ENCODE data around the gene ARHGAP15.

DNA sequence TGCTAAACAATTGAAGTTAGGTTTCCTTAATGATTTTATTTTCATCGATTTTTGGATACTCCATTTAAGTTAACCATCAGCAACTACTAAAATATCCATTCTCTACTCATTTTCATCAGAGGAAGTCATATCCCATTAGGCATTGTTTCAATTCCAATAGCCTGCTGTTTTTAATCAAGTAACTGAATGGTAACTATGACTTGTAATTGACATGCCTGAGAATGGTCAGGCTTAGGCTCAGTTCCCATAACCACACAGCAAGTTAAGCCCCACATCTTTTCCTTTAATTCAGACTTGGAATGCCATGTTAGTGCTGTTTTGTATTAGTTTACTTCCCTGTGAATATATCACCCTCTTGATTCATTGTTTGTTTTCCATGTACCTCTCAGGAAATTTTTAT, 398.8 kb downstream of the ARHGAP15 start:
- TF ChIP-seq POLR2A (IDR thresholded peaks at IDR 0.05; ENCODE audit: low read length) (no peak), MAFK (IDR thresholded peaks at IDR 0.05; ENCODE audit: partially characterized antibody) (no peak), MYC (IDR thresholded peaks at IDR 0.05; ENCODE audit: borderline replicate concordance, low read length) (no peak), KDM5A (IDR thresholded peaks at IDR 0.05) (no peak), HOXA7 (CRISPR knock-in tag; IDR thresholded peaks at IDR 0.05) (no peak), NR3C1 (IDR thresholded peaks at IDR 0.05) (no peak), RNF2 (IDR thresholded peaks at IDR 0.05; ENCODE audit: borderline replicate concordance, low read depth) (no peak), MAZ (IDR thresholded peaks at IDR 0.05; ENCODE audit: borderline replicate concordance, low read depth, low read length) (no peak), BHLHE40 (IDR thresholded peaks at IDR 0.05; ENCODE audit: low read depth, low read length) (no peak)
- TF ChIP-seq, protein P1, sequence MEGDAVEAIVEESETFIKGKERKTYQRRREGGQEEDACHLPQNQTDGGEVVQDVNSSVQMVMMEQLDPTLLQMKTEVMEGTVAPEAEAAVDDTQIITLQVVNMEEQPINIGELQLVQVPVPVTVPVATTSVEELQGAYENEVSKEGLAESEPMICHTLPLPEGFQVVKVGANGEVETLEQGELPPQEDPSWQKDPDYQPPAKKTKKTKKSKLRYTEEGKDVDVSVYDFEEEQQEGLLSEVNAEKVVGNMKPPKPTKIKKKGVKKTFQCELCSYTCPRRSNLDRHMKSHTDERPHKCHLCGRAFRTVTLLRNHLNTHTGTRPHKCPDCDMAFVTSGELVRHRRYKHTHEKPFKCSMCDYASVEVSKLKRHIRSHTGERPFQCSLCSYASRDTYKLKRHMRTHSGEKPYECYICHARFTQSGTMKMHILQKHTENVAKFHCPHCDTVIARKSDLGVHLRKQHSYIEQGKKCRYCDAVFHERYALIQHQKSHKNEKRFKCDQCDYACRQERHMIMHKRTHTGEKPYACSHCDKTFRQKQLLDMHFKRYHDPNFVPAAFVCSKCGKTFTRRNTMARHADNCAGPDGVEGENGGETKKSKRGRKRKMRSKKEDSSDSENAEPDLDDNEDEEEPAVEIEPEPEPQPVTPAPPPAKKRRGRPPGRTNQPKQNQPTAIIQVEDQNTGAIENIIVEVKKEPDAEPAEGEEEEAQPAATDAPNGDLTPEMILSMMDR (IDR thresholded peaks at IDR 0.05), result no peak
- TF ChIP-seq, protein P2, sequence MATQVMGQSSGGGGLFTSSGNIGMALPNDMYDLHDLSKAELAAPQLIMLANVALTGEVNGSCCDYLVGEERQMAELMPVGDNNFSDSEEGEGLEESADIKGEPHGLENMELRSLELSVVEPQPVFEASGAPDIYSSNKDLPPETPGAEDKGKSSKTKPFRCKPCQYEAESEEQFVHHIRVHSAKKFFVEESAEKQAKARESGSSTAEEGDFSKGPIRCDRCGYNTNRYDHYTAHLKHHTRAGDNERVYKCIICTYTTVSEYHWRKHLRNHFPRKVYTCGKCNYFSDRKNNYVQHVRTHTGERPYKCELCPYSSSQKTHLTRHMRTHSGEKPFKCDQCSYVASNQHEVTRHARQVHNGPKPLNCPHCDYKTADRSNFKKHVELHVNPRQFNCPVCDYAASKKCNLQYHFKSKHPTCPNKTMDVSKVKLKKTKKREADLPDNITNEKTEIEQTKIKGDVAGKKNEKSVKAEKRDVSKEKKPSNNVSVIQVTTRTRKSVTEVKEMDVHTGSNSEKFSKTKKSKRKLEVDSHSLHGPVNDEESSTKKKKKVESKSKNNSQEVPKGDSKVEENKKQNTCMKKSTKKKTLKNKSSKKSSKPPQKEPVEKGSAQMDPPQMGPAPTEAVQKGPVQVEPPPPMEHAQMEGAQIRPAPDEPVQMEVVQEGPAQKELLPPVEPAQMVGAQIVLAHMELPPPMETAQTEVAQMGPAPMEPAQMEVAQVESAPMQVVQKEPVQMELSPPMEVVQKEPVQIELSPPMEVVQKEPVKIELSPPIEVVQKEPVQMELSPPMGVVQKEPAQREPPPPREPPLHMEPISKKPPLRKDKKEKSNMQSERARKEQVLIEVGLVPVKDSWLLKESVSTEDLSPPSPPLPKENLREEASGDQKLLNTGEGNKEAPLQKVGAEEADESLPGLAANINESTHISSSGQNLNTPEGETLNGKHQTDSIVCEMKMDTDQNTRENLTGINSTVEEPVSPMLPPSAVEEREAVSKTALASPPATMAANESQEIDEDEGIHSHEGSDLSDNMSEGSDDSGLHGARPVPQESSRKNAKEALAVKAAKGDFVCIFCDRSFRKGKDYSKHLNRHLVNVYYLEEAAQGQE (IDR thresholded peaks at IDR 0.05), result no peak
- TF ChIP-seq, protein P3, sequence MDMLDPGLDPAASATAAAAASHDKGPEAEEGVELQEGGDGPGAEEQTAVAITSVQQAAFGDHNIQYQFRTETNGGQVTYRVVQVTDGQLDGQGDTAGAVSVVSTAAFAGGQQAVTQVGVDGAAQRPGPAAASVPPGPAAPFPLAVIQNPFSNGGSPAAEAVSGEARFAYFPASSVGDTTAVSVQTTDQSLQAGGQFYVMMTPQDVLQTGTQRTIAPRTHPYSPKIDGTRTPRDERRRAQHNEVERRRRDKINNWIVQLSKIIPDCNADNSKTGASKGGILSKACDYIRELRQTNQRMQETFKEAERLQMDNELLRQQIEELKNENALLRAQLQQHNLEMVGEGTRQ (IDR thresholded peaks at IDR 0.05), result no peak
- TF ChIP-seq, protein P4, sequence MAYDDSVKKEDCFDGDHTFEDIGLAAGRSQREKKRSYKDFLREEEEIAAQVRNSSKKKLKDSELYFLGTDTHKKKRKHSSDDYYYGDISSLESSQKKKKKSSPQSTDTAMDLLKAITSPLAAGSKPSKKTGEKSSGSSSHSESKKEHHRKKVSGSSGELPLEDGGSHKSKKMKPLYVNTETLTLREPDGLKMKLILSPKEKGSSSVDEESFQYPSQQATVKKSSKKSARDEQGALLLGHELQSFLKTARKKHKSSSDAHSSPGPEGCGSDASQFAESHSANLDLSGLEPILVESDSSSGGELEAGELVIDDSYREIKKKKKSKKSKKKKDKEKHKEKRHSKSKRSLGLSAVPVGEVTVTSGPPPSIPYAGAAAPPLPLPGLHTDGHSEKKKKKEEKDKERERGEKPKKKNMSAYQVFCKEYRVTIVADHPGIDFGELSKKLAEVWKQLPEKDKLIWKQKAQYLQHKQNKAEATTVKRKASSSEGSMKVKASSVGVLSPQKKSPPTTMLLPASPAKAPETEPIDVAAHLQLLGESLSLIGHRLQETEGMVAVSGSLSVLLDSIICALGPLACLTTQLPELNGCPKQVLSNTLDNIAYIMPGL (CRISPR knock-in tag; IDR thresholded peaks at IDR 0.05; ENCODE audit: borderline replicate concordance), result no peak

Measured in A549 (cell line).